Activated CD8-positive, alpha-beta T cell treated with anti-CD3 and anti-CD28 coated beads for 36 hours (primary cell): ENCODE results near the gene PCDHGA11. TPM values are rescaled to one million over a fixed set of nuclear protein-coding genes. Genes with fewer than 3 reads are reported as not detected.
"Not testable (repeated sequence)": the region's sequence is repeated elsewhere in the genome, so short reads cannot be mapped to it uniquely, and the experiment has no call there.

Experiments used
- ATAC-seq: fragments of 200-7000 bp; cut with Tn5 transposase; one replicate; pipeline ENCODE4 v1.10.0; 2021; ENCODE audit warnings: mild to moderate bottlenecking, moderate library complexity
- CTCF ChIA-PET: fragments of 350-600 bp; sonication (Branson Sonifier 250); formaldehyde crosslinking; loops from one replicate; lab custom pipeline; 2021; ENCODE audit warnings: antibody characterized with exemption; lab: Charles Lee
- POLR2A ChIA-PET: fragments of 350-600 bp; sonication (Branson Sonifier 250); formaldehyde crosslinking; loops from one replicate; lab custom pipeline; 2021; ENCODE audit warnings: antibody characterized with exemption; lab: Charles Lee
- DNase-seq: peaks from one replicate; pipeline ENCODE4 v3.0.0-alpha.2; 2020
- H3K27ac Mint-ChIP-seq: one replicate; pipeline ENCODE4 v1.8.0; 2021; ENCODE audit warnings: mild to moderate bottlenecking, mixed read lengths
- H3K27me3 Mint-ChIP-seq: one replicate; pipeline ENCODE4 v1.8.0; 2021; ENCODE audit warnings: mixed read lengths
- H3K36me3 Mint-ChIP-seq: one replicate; pipeline ENCODE4 v1.8.0; 2021; ENCODE audit warnings: low read depth, mixed read lengths
- H3K4me1 Mint-ChIP-seq: one replicate; pipeline ENCODE4 v1.8.0; 2021; ENCODE audit warnings: low read depth, mixed read lengths
- H3K4me3 Mint-ChIP-seq: one replicate; pipeline ENCODE4 v1.8.0; 2021; ENCODE audit warnings: mild to moderate bottlenecking, moderate library complexity, mixed read lengths
- H3K9me3 Mint-ChIP-seq: one replicate; pipeline ENCODE4 v1.8.0; 2021; ENCODE audit warnings: mixed read lengths
- CTCF ChIP-seq: fragments of 200-600 bp; IDR thresholded peaks from one replicate; pipeline ENCODE4 v1.8.0; 2022; ENCODE audit warnings: antibody characterized with exemption, mild to moderate bottlenecking
- intact Hi-C: fragments of 100-400 bp; cut with micrococcal nuclease; formaldehyde crosslinking; loops from one replicate; pipeline ENCODE4 v1.10.0; 2022
- total RNA-seq, 2 experiments: library from RNA; stranded (reverse); gene quantifications; one replicate each; pipeline ENCODE4 v1.2.3, GENCODE V29; 2021

PCDHGA11 gene
- total RNA-seq, 2 experiments from 2014 or later: not detected

- CTCF ChIA-PET: interaction anchor here (0.6 to 2.0 kb wide), 10 partner anchors 10 to 166 kb away, joined by 3 to 19 read pairs (median 4); partner anchors contain the start of genes PCDHB15, PCDHGA10, PCDHGA11 and PCDHGA12
- DNase-seq: no peak
- Mint-ChIP-seq H3K4me3 (no peak overlapping the region), H3K27ac (no peak overlapping the region), H3K27me3 (peaks cover 66% of the 10 kb centered on the region), H3K9me3 (peaks cover 28% of the 10 kb centered on the region), H3K36me3 (peaks cover 22% of the 10 kb centered on the region), H3K4me1 (no peaks in the 10 kb centered on the region)
- POLR2A ChIA-PET: no interaction called here
- intact Hi-C loops: no loop called here
- no peak for ATAC-seq
- TF ChIP-seq CTCF: no peak
These were observed 17.5 kb upstream of the PCDHGA11 start for GRCh38 chr5:141403387-141403786.

- Mint-ChIP-seq H3K4me3 (peak within 1 kb of the TSS; percentile 37), H3K27me3 (peaks cover 72% of the 10 kb centered on the region), H3K9me3 (peaks cover 25% of the 10 kb centered on the region), H3K36me3 (peaks cover 15% of the 10 kb centered on the region)
- intact Hi-C loops, H3K4me1 Mint-ChIP-seq, H3K27ac Mint-ChIP-seq: not testable (repeated sequence)
- ChIA-PET CTCF (interaction anchor here (0.6 to 4.3 kb wide), 15 partner anchors 10 to 177 kb away, joined by 3 to 20 read pairs (median 4); partner anchors contain the start of genes PCDHGA11, PCDHGB3, PCDHGB5 and PCDHGB7), POLR2A (interaction anchor here (0.7 kb wide), 1 partner anchor 293 kb away, joined by 3 read pairs; no protein-coding TSS in a partner anchor)
- peak; percentile 82 for ATAC-seq
- DNase-seq: peak; percentile 52
- TF ChIP-seq CTCF: peak; percentile 55
These were observed 12.9 kb upstream of the PCDHGA11 start, which contains the start of gene PCDHGB6 for GRCh38 chr5:141407790-141408505. Gene PCDHGB6, plus strand, starts transcription at chr5:141408021. Its CDS starts 182 bp downstream, at chr5:141408203.

GRCh38 chr5:141409598-141410306, 11.1 kb upstream of the PCDHGA11 start:
- no peak overlapping the region for H3K4me3 Mint-ChIP-seq
- TF ChIP-seq CTCF: no peak
- ChIA-PET CTCF (no interaction called here), POLR2A (no interaction called here)
- intact Hi-C loops: loop anchor here (5.0 kb wide), 2 partner anchors 103 to 148 kb away; no protein-coding TSS in a partner anchor
- peaks cover 26% of the 10 kb centered on the region for H3K9me3 Mint-ChIP-seq
- peaks cover 73% of the 10 kb centered on the region for H3K27me3 Mint-ChIP-seq
- H3K4me1 Mint-ChIP-seq: peaks cover 8% of the 10 kb centered on the region
- DNase-seq (no peak), ATAC-seq (no peak)
- H3K27ac Mint-ChIP-seq: no peak overlapping the region
- peaks cover 22% of the 10 kb centered on the region for H3K36me3 Mint-ChIP-seq

GRCh38 chr5:141411575-141411974, 9.3 kb upstream of the PCDHGA11 start:
- DNase-seq (no peak), ATAC-seq (no peak)
- H3K27ac Mint-ChIP-seq: no peak overlapping the region
- peaks cover 12% of the 10 kb centered on the region for H3K4me1 Mint-ChIP-seq
- H3K4me3 Mint-ChIP-seq: no peak overlapping the region
- H3K9me3 Mint-ChIP-seq: peaks cover 28% of the 10 kb centered on the region
- H3K36me3 Mint-ChIP-seq: peaks cover 25% of the 10 kb centered on the region
- intact Hi-C loops: loop anchor here (5.0 kb wide), 2 partner anchors 101 to 146 kb away; no protein-coding TSS in a partner anchor
- no peak for TF ChIP-seq CTCF
- POLR2A ChIA-PET: no interaction called here
- CTCF ChIA-PET: interaction anchor here (3.3 to 3.7 kb wide), 2 partner anchors 9 to 100 kb away, joined by 19 to 45 read pairs; partner anchors contain the start of gene PCDHGA9
- peaks cover 70% of the 10 kb centered on the region for H3K27me3 Mint-ChIP-seq
